NK-92 (cell line): ENCODE data around the gene NFE2L3.
"Not testable (repeated sequence)": the region's sequence is repeated elsewhere in the genome, so short reads cannot be mapped to it uniquely, and the experiment has no call there.

Source experiments
- DNase-seq: peaks from one replicate; lab custom pipeline; 2025; ENCODE audit not compliant: unreplicated experiment; lab: John Stamatoyannopoulos, UW

The NFE2L3 gene

GRCh38 chr7:26151953-26152781 lies at the start of gene NFE2L3:
Gene NFE2L3, plus strand, starts transcription at chr7:26152198. Its CDS starts 301 bp downstream, at chr7:26152499.
- no peak for DNase-seq

GRCh38 chr7:26103596-26103995 lies 48.4 kb upstream of the NFE2L3 start:
- DNase-seq = no peak

GRCh38 chr7:26105236-26105635 lies 46.8 kb upstream of the NFE2L3 start:
- no peak for DNase-seq

- no peak for DNase-seq
Measured at GRCh38 chr7:26105931-26106330, 46.1 kb upstream of the NFE2L3 start.

GRCh38 chr7:26112203-26112740 lies 39.7 kb upstream of the NFE2L3 start:
- no peak for DNase-seq

GRCh38 chr7:26115650-26116049 lies 36.3 kb upstream of the NFE2L3 start:
- no peak for DNase-seq

- no peak for DNase-seq
Measured at GRCh38 chr7:26117142-26117807, 34.7 kb upstream of the NFE2L3 start.

- no peak for DNase-seq
Measured at GRCh38 chr7:26117970-26118369, 34.0 kb upstream of the NFE2L3 start.

GRCh38 chr7:26122745-26123144 lies 29.3 kb upstream of the NFE2L3 start:
- no peak for DNase-seq

GRCh38 chr7:26124775-26125174 lies 27.2 kb upstream of the NFE2L3 start:
- DNase-seq = not testable (repeated sequence)

GRCh38 chr7:26127411-26127810 lies 24.6 kb upstream of the NFE2L3 start:
- DNase-seq = no peak

- no peak for DNase-seq
Measured at GRCh38 chr7:26131056-26131589, 20.9 kb upstream of the NFE2L3 start.

GRCh38 chr7:26135076-26135475 lies 16.9 kb upstream of the NFE2L3 start:
- DNase-seq = no peak

GRCh38 chr7:26135551-26135950 lies 16.4 kb upstream of the NFE2L3 start:
- no peak for DNase-seq

- DNase-seq = no peak
Measured at GRCh38 chr7:26136831-26137230, 15.2 kb upstream of the NFE2L3 start.

GRCh38 chr7:26140380-26140779 lies 11.6 kb upstream of the NFE2L3 start:
- no peak for DNase-seq

GRCh38 chr7:26141077-26141476 lies 10.9 kb upstream of the NFE2L3 start:
- DNase-seq = no peak

- no peak for DNase-seq
Measured at GRCh38 chr7:26143298-26144048, 8.5 kb upstream of the NFE2L3 start.

GRCh38 chr7:26144184-26145080 lies 7.6 kb upstream of the NFE2L3 start:
- no peak for DNase-seq

GRCh38 chr7:26145238-26145637 lies 6.8 kb upstream of the NFE2L3 start:
- no peak for DNase-seq
